NCI-H1092 treated with DMSO at 0.1 percent for 48 hours (cell line): ENCODE measurements around the gene GLYATL3.

ENCODE experiments used
- DNase-seq: peaks from one replicate; lab custom pipeline; 2025; lab: John Stamatoyannopoulos, UW

GLYATL3 gene

GRCh38 chr6:49514571-49515484 lies 15.1 kb downstream of the GLYATL3 start:
- no peak for DNase-seq

GRCh38 chr6:49515485-49516146 lies 15.9 kb downstream of the GLYATL3 start:
- no peak for DNase-seq

DNA sequence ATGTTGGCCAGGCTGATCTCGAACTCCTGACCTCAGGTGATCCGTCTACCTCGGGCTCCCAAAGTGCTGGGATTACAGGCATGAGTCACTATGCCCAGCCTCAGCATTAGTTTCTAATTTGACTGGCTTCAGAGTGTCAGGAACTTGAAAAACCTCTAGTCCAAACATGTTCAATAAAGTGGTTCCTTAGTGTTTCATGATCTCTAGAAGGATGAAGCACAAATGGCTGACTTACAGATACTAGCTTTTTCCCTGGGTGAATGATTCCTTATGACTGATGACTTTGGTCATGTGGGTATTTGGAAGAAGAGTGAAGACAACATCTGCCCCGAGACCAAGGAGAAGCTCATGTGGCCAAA lies 16.4 kb downstream of the GLYATL3 start:
- DNase-seq = no peak

GRCh38 chr6:49517919-49518318 lies 18.2 kb downstream of the GLYATL3 start:
- no peak for DNase-seq

DNA sequence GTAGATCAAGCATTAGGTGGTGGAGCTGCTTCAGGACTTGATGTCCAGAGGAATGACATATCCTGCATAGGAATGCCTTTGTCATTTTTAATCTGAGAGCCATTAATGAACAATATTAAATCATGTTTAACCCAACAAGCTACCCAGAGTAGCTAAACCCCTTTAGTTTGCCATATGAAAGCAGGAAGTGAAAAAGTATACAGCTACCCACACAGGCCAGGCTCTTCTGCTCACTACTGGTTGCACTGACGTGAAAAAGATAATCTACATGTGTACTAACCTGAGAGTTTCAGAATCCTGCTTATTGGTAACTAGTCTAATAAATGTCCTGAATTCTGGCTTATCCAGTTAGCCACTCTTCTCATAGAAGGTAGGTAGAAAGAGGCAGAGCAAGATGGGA lies 19.9 kb downstream of the GLYATL3 start:
- no peak for DNase-seq

DNA sequence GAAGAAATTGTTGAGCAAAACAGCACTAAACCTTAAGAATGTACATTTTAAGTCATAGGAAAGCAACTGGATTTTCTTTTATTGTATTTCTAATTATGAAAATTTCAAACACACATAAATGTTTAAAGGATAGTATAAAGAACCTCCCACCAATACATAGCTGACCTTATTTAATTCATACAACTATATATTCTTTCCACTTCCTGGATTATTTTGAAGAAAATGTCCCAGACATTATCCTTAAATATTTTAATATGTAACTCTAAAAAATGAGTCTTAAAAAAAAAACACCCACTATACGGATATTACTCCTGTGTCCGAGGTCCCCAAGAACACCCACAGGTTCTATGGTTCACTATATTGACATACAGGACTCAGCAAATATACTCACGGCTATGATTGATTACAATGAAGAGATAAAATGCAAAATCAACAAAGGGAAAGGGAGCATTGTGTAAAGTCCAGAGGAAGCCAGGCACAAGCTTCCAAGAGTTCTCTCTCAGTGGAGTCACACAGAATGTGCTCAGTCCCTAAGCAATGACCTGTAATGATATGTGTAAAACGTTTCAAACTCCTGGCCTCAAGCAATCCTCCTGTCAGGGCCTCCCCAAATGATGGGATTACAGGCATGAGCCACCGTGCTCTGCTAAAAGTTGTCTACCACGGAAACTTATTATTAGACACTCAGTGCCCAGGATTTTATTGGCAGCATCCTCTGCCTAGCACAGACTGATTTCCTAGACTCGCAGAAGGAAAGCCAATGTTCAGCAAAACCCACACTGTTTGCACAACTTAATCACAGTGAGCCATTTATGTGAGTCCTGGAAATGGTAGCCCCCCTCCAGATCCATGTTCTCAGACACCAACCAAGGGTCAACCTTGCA lies 23.2 kb downstream of the GLYATL3 start:
- peak; percentile 6 for DNase-seq

DNA sequence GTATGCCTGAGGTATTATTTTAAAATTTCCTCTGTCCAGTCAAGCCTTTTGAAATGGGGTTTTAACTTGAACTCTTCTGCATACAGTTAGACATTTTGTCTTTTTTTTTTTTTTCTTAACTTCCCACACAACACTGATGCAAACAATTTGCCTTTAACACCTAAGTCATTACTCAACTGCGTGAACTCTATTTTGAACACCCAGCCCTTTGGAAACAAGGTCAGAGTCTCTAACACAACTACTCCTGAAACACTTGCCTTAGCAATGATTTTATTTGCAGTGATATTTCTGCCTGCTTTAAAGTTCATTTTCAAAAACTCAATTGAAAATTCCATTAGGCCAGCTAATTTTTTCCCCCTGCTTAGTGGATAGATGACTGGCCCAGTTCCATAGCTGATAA lies 24.2 kb downstream of the GLYATL3 start:
- no peak for DNase-seq

- no peak for DNase-seq
Measured at GRCh38 chr6:49524541-49524940, 24.8 kb downstream of the GLYATL3 start.

DNA sequence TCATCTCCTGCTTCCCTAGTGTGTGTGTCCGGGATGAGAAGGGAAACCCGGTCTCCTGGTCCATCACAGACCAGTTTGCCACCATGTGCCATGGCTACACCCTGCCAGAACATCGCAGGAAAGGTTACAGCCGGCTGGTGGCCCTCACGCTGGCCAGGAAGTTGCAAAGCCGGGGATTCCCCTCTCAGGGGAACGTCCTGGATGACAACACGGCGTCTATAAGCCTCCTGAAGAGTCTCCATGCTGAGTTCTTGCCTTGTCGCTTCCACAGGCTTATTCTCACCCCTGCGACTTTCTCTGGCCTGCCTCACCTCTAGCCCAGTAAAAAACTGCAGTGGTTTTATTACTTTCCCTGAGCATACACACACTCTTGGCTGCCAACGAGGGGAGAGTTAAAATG lies 26.9 kb downstream of the GLYATL3 start:
- DNase-seq = no peak

- no peak for DNase-seq
Measured at GRCh38 chr6:49527320-49527719, 27.6 kb downstream of the GLYATL3 start.

DNA sequence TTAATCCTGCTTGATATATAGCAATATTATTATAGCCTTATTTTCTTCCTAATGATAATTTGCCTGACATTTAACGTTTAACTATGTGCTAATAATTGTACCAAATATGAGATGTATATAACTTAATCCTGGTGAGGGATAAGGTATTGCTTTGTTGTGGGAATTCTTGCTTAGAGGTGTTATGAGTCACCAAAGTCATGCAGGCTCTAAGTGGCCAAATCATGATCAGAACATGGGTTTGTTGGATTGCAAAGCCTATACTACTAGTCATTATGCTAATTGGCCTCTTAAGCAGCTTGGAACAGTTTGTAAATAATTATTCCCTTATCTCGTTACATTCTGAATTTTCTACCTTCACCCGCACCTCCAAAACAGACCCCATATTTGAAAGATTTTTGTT lies 28.8 kb downstream of the GLYATL3 start:
- no peak for DNase-seq

DNA sequence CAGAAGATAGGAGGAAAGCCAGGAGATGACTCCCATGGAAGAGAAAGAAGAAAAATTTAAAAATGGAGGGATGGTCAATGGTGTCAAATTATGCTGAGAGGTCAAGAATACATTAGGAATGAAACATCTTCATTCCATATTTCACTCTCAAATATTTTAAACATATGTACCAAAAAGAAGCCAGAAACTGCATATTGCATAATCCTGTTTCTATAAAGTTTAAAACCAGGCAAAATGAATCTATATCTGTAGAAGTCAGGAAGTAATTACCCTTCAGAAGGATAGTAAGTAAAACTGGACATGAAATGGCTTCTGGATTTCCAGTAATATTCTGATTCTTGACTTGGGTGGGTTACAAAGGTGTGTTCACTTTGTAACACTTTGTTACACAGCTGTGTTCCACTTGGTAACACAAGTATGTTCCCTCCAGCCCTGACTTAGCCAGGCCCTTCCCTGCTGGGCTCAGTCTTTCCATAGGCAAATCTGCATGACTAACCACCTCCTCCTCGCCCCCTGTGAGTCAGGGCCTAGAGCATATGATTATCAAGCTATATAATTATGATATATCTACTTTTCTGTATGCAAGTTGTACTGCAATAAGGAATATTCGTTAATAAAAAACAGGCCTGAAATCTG lies 30.5 kb downstream of the GLYATL3 start:
- DNase-seq = no peak

- peak; percentile 59 for DNase-seq
Measured at GRCh38 chr6:49531774-49532569, 32.2 kb downstream of the GLYATL3 start.

GRCh38 chr6:49535795-49536194 lies 36.1 kb downstream of the GLYATL3 start:
- DNase-seq = no peak

DNA sequence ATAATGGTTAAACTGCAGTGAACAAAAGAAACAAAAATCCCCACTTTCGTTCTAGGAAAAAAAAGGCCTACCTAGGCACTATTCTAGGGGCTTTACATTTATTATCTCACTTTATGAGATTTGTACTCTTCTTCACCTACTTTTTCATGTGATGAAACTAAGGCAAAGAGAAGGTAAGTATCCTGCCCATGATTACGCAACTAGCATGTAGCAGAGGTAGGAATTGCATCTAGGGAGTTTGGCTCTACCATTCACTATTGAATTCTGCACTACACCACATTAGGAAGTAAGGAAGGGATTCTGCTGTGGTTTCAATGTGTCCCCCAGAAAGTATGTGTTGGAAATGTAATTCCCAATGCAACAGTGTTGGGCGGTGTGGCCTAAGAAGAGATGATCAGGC lies 39.4 kb downstream of the GLYATL3 start:
- DNase-seq = no peak

- no peak for DNase-seq
Measured at GRCh38 chr6:49540614-49541013, 40.9 kb downstream of the GLYATL3 start.

GRCh38 chr6:49541210-49541724 lies 41.5 kb downstream of the GLYATL3 start:
- no peak for DNase-seq

DNA sequence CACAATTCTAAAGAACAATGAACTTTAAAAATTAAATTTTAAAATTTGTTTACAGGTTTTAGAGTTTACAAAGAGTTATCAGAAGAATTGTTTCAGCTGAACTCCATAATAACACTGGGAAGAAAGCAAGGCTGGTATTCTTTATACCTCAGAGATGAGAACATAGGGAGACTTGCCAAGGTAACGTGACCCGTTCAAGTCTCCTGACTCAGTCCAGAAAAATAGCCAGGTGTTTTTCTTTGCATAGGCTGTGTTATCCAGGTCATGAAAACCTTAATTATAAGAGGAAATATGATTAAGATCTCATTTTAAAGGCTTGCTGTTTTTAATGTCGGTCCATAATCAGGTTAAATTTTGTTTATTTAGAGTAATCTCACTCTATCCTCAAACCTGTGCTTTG lies 42.2 kb downstream of the GLYATL3 start:
- peak; percentile 8 for DNase-seq

DNA sequence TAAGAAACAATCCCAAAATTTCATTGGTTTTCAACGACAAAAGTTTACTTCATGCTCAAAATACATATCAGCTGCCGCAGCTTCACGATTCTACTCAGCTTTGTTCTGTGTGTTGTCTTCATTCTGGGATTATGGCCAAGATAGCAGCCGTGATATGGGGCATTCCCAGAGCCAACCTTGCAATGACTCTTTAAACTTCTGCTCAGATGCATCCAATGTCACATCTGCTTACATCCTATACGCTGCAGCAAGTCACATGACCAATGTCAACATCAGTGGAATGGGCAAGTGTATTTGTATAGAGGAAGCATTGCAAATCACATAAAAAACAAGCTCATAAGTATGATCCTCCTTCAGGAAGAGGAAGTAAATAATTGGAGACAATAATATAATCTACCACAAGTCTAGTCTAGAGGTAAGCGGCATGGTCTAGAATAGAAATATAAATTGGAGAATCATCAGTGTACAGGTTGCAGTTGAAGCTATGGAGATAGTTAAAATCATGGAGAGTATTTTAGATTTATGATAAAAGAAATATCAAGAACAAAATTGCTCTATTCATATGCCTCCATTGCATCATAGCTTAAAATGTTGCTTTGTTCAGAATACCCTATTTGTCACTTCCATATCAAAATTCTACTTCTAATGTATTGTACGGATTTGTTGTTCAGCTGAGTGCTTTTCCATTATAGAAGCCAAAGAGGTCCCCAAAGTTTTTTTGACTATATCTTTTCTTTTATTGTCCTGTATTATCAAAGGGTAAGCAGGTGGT lies 43.5 kb downstream of the GLYATL3 start:
- no peak for DNase-seq

- no peak for DNase-seq
Measured at GRCh38 chr6:49546331-49546730, 46.6 kb downstream of the GLYATL3 start.
